HS-27A (cell line): ENCODE measurements around the gene CELF4.

Source experiments
- DNase-seq: peaks from one replicate; pipeline ENCODE4 v3.0.0-alpha.2; 2012; ENCODE audit warnings: low read depth, missing footprints

The CELF4 gene

GRCh38 chr18:37315935-37316334, 249.7 kb downstream of the CELF4 start:
- no peak for DNase-seq

- no peak for DNase-seq
Measured at GRCh38 chr18:37314534-37314933, 251.1 kb downstream of the CELF4 start.

GRCh38 chr18:37313624-37314023, 252.0 kb downstream of the CELF4 start:
- no peak for DNase-seq

- no peak for DNase-seq
Measured at GRCh38 chr18:37309861-37310260, 255.7 kb downstream of the CELF4 start.

GRCh38 chr18:37309059-37309458, 256.5 kb downstream of the CELF4 start:
- no peak for DNase-seq

GRCh38 chr18:37307181-37307580, 258.4 kb downstream of the CELF4 start:
- no peak for DNase-seq

- DNase-seq, result no peak
Measured at GRCh38 chr18:37306432-37306831, 259.2 kb downstream of the CELF4 start.

- no peak for DNase-seq
Measured at GRCh38 chr18:37305066-37305465, 260.5 kb downstream of the CELF4 start.

- no peak for DNase-seq
Measured at GRCh38 chr18:37304012-37304680, 261.5 kb downstream of the CELF4 start.

GRCh38 chr18:37303009-37303408, 262.6 kb downstream of the CELF4 start:
- DNase-seq, result no peak

GRCh38 chr18:37302519-37302918, 263.1 kb downstream of the CELF4 start:
- no peak for DNase-seq

- peak; percentile 55 for DNase-seq
Measured at GRCh38 chr18:37299471-37300304, 265.9 kb downstream of the CELF4 start.

GRCh38 chr18:37298816-37299215, 266.8 kb downstream of the CELF4 start:
- DNase-seq, result no peak

GRCh38 chr18:37297106-37297505, 268.5 kb downstream of the CELF4 start:
- no peak for DNase-seq

- DNase-seq, result no peak
Measured at GRCh38 chr18:37294951-37295350, 270.6 kb downstream of the CELF4 start.

GRCh38 chr18:37293359-37293758, 272.2 kb downstream of the CELF4 start:
- no peak for DNase-seq

- no peak for DNase-seq
Measured at GRCh38 chr18:37289423-37289822, 276.2 kb downstream of the CELF4 start.

- DNase-seq, result no peak
Measured at GRCh38 chr18:37287601-37288000, 278.0 kb downstream of the CELF4 start.

- no peak for DNase-seq
Measured at GRCh38 chr18:37286801-37287200, 278.8 kb downstream of the CELF4 start.

- no peak for DNase-seq
Measured at GRCh38 chr18:37285825-37286224, 279.8 kb downstream of the CELF4 start.

GRCh38 chr18:37284260-37284659, 281.3 kb downstream of the CELF4 start:
- DNase-seq, result no peak

GRCh38 chr18:37282386-37283037, 283.1 kb downstream of the CELF4 start:
- DNase-seq, result no peak
